ENCODE data around the gene MYL9.
"Not testable (repeated sequence)": the region's sequence is repeated elsewhere in the genome, so short reads cannot be mapped to it uniquely, and the experiment has no call there.

Gene MYL9
- 0.05 to 0.31 reads per million in 2 donors for total RNA-seq

DNA sequence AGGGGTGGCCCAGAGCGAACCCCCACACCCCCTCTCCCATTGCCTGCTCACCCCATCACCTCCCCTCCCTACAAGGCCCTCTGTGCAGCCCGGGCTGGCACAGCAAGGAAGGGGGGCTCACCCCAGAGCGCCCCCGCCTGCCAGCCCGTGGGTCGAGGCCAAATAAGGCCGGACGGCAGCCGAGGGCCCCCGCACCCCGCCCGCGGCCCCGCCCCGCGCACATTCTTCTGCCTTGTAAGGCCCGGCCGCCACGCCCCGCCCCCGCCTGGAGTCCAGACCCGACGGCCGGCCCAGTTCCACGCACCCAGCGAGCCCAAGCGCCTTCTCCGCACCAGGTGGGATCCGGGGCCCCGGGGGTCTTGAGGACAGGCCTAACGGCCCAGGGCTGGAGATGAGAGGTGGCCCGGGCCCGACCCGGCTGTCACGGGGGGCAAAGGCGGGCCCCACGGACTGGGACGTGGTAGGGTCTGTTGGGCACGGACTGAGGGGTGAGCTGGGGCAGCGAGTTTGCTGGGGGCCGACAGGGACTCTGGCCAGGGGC, at the start of gene MYL9:
Gene MYL9, plus strand, starts transcription at position 293 of the 541 bp plus-strand sequence. CDS start 3,366 bp downstream, outside the sequence.
- no peak for DNase-seq

DNA sequence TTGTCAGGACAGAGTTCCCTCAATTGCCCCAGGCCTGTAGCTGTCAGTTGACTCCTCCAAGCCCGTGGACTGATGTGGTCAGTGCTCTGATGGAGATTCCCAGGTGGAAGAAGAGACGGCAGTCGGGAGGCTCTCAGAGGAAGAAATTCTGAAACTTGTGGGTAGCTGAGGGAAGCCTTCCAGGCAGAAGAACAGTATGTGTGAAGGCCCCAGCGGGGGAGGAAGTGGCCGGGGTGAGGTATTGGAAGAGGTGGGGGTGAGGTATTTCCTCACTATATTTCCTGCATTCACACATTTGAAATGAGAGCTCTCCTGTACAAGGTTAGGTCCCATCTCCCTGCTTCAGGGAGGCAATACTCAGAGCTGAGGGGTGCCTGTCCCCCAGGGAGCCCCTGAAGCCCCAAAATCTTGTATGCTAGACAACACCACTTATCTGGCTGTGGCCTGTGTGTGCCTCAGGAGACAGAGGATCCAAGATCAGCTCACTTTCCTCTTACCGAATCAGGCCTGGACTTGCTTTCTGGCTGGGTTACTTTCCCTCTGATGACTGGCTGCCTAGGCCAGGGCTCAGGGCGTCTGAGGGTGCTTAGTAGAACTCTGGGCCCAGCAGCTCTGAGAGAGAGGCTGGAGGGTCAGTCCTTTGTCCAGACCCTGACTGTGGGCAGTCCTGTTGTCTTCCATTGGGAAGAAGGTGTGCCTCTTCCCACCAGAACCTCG, 49.3 kb upstream of the MYL9 start:
- no peak for DNase-seq

- no peak for DNase-seq
Measured at GRCh38 chr20:36493051-36493800, 48.1 kb upstream of the MYL9 start.

- no peak for DNase-seq
Measured at GRCh38 chr20:36493801-36494114, 47.6 kb upstream of the MYL9 start.

DNA sequence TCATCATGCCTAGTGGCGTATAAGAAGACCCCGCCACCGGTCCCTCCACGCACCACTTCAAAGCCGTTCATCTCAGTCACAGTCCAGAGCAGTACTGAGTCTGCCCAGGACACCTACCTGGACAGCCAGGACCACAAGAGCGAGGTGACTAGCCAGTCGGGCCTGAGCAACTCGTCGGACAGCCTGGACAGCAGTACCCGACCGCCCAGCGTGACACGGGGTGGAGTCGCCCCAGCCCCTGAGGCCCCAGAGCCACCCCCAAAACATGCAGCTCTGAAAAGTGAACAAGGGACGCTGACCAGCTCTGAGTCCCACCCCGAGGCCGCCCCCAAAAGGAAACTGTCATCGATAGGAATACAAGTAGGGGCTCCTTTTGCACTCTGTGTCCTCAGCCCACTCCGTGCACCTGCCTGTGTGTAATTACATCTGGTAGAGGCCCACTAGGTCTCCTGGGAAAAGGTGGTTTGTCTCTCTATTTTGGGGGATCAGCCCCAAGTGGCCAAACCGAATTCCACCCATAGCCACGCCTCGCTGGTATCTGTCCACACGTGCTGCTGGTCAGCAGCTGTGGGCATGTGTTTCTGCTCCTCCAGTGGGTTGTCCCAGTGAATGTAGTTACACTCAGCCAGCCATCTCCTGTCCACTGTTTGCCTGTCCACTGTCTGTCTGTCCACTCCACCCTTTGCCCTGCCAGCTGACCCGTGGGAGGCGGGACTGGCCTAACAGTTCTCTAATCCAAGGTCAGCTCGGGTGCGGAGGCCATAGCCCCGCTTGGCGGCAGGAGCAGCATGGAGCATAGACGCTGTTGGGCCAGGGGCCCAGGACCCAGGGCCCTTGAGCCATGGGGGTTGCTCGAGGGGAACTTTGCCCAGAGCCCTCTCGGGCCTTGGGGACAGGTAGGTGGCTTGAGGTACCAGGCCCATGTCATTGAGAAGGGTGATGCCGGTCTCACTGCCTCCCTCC, 44.3 kb upstream of the MYL9 start:
- DNase-seq, result no peak

- DNase-seq, result no peak
Measured at GRCh38 chr20:36497856-36498255, 43.5 kb upstream of the MYL9 start.

DNA sequence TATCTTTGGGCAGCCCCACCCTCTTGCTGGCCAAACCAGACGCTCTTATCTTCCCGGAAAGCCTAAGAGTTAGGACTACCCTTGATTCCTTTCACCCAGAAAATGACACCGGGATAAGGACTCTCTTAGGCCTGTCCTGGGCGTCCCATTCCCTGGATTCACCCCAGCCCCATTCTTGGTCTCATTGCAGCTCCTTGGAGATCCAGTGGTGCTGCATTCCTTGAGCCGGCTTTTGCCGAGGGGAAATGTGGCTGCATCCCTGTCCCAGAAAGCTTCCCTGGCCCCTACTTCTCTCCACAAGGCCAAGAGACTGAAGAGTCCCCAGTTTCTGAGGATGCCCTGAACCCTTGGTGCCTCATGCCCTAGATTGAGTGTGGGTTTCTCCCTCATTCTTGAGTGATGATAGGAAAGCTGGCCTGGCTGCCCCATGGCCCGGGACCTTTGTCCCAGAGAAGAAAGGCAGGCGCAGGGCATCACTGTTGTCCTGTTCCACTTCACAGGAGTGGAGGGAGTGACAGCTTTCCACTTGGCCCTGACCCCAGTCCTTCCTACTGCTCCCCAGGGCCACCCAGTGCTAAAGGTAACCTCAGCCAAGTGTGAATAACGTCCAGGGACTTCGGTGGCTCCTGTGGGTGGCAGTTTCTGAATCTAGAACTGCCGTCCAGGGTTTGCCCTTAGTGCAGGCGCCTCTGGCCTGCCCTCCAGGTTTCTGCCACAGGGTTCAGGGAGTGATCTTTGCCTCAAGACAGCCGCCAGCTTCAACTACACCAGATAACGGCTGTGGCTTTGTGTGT, 42.7 kb upstream of the MYL9 start:
- no peak for DNase-seq

- DNase-seq, result no peak
Measured at GRCh38 chr20:36499211-36499610, 42.1 kb upstream of the MYL9 start.

GRCh38 chr20:36499723-36500501, 41.4 kb upstream of the MYL9 start:
- DNase-seq, result no peak

GRCh38 chr20:36501367-36502006, 39.8 kb upstream of the MYL9 start:
- DNase-seq, result no peak

- no peak for DNase-seq
Measured at GRCh38 chr20:36504295-36504694, 37.0 kb upstream of the MYL9 start.

- DNase-seq, result no peak
Measured at GRCh38 chr20:36506253-36506652, 35.1 kb upstream of the MYL9 start.

DNA sequence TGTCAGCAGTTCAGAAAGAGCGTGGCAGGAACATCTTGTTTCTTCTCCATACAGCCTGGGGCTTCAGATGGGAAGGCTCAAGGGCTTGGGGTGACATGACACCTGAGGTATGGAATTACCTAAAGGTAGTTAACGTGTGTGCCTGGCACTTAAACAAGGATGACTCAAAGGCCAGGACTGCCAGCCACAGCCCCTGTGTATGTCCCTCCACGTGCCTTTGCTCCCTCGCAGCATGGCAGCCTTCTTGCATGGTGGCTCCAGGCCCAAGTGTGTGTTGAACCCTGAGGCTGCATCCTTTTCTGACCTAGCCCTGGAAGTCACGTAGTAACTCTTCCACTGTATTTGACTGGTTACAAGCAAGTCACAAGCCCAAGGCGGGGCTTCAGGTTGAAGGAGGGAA, 33.6 kb upstream of the MYL9 start:
- no peak for DNase-seq

DNA sequence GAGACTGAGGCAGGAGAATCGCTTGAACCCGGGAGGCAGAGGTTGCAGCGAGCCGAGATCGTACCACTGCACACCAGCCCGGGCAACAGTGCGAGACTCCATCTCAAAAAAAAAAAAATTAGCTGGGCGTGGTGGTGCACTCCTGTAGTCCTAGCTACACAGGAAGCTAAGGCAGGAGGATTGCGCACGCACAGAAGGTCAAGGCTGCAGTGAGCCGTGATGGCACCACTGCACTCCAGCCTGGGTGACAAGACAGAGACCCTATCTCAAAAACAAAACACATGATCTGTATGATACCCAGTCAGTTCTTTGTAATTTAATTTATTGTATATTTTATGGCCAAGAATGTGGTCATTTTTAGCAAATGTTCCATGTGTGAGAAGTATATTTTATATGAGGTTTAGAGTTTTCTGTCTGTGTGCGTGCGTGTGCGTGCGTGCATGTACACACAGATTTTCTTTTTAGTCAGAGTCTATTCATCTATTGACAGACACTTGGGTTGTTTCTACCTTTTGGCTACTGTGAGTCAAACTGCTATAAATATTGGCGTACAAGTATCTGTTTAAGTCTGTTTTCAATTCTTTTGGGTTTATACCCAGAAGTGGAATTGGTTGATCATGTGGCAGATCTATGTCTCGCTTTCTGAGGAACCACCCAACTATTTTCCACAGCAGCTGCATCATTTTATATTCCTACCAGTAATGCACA, 22.2 kb upstream of the MYL9 start:
- DNase-seq, result no peak

GRCh38 chr20:36519944-36520343, 21.4 kb upstream of the MYL9 start:
- no peak for DNase-seq

DNA sequence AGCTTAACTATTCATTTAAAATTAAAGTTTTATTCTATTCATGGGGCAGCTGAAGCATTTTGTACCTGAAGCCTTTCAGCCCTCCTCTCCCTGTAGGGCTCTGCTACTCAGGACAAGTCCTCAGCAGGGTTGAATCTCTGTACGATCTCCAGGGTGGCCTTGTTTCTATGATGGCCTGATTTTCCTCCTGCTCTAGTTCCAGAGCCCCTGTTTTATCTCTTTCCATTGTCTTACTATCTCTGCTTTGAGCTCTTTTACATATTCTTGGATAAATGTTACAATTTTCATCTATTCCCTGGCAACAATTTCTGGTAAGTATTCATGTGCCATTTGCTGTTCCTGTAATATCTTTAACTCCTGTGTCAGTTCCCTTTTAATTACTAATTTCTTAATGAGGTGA, 19.8 kb upstream of the MYL9 start:
- no peak for DNase-seq

DNA sequence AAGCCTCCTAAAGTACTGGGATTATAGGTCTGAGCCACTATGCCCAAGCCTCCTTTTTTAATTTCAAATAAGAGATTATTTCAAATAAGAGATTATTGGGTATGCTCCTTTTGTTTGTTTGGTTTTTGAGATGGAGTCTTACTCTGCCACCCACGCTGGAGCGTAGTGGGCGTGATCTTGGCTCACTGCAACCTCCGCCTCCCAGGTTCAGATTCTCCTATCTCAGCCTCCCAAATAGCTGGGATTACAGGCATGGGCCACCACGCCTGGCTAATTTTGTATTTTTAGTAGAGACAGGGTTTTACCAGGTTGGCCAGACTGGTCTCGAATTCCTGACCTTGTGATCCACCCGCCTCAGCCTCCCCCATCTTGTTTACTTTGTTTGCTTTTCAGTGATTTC, 18.9 kb upstream of the MYL9 start:
- DNase-seq, result not testable (repeated sequence)

DNA sequence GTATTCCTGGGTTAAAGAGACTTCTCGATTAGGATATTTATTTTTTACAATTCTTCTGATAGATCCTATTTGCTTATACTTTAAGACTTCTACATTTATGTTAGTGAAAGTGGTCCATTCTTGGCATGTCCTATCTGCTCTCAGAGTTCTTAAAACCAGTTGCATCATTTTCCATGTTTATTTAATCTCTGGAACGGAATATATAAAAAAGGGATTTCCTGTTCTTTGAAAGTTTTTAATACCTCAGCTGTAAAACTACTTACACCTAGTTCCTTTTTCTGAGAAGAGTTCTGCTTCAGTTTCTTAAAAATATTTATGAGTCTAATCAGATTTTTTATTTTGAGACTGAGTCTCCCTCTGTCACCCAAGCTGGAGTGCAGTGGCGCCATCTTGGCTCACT, 18.0 kb upstream of the MYL9 start:
- no peak for DNase-seq

DNA sequence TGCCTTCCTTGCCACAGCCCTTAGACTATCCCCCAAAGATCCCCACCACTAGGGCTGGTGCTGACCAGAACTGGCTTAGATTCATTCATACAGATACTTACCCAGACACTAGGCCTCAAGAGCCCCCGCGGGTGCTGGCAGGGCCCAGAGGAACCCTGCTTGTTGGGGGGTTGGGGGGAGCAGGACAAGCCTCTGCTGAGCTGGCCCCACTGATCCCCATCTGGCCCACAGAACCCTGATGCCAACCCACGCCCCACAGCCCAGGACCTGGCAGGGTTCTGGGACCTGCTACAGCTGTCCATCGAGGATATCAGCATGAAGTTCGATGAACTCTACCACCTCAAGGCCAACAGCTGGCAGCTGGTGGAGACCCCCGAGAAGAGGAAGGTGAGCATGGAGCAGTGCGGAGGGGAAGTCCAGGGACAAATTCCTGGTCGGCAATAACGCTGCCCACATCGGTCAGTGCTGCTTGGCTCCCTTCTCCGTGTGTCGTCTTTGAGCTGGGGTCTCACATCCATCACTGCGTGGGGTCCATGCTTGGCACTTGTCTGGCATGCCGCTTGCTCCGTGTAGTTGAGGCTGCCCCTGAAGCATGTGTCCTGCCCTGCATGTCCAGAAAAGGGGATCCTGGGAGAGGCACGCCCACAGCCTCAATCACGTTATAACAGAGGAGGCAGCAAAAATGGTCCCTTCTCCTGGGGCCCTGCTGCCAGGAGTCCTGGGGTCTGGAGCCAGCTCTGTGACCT, 15.5 kb upstream of the MYL9 start:
- DNase-seq, result no peak

Data from activated gamma-delta T cell (primary cell).